Skeletal muscle cell (primary cell): ENCODE measurements around the gene SMURF2.

ENCODE experiments used
- DNase-seq: peaks from one replicate; pipeline ENCODE4 v3.0.0-alpha.2; 2010; ENCODE audit warnings: low read depth
- H3K4me3 ChIP-seq: 2 replicates; pipeline ENCODE4 v1.5.1; 2011; ENCODE audit warnings: low read depth, mild to moderate bottlenecking, control low read depth, low read length, moderate library complexity

SMURF2 gene

DNA sequence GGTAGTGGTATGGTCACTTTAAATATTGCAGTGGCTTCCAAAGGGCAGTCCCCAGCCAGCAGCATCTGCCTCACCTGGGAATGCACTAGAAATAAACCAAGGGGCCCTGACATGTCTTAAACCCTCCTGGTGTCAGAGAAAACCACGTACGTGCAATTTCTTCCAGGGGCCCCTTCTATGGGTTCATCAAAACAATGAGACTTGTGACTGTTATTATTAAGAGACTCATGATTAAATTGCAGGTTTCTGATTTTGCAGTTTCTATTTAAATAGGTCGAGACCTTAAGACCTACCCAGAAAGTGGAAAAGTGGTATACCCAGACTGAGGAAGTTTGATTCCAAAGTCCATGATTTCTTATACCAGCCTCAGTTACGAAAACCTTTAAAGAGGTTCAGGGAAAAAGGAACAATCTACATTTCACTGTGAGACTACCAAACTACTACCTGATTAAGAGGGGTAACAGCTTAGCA lies 164.5 kb downstream of the SMURF2 start:
- DNase-seq = no peak
- peak overlapping the region; percentile 76 for H3K4me3 ChIP-seq

DNA sequence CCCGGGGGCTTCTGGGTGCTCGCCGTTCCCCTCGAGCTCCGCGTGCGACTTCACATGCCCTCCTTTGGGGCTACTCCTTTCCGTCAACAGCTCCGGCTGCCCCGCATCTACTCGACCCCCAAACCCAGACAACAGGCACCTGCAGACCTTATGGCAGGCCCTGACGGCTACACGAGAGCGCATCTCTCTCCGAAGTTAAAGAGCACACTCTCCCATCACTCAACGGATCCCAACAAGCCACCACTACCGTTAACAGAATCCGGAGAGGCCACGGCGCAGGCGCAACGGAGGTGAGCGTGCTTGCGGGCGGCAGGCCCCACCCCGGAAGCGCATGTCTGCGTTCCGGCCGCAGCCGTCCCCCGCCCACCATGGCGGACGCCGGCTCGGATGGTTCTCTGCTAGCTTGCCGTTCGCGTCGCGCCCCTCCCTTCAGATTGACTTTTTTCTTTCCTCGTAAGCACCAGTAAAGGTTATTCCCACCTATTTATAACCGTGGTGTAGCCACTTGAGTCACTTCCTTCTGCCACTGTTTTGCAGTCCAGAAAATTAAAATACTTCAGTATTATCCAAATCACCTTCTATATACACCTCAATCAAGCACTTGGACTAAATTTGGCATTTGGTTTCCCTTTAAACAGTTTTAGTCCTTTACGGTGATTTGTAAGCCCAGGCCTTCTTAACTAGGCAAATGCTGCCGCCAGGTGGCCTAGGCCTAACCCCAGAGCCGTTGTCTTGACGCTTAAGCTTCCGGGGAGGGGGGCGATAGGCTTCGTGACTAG lies 165.1 kb downstream of the SMURF2 start, which contains the start of gene POLG2:
POLG2 (minus strand) TSS at position 269 of the 779 bp plus-strand sequence; CDS start at position 183, 86 bp downstream.
- peak; percentile 76 for DNase-seq
- peak within 1 kb of the TSS; percentile 76 for H3K4me3 ChIP-seq

DNA sequence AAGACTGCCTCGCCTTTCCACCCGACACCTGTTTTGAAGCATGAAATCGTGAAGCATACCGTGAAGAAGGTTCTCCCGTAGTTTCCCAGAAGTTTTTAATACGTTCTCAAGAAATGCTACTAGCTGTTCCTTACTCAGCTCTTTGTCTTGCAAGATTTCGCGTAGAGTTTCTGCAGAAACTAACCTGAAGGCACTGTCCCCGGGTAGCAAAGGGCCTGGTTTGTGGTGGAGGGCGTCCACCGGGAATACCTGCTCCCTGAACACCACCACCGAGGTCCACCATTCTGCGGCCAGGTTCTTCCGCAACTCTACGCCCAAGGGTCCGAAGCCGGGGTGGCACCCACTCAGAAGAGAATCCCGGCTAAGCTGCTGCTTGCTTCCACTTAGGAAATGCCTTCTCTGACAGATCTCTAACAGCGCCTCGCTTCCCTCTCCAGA lies 165.7 kb downstream of the SMURF2 start:
- no peak for DNase-seq
- peak overlapping the region; percentile 76 for H3K4me3 ChIP-seq
